Endothelial cell (in vitro differentiated cells): ENCODE results near the gene PIK3CA. TPM values are rescaled to one million over a fixed set of nuclear protein-coding genes. Genes with fewer than 3 reads are reported as not detected.

Experiments
- DNase-seq: peaks from one replicate; pipeline ENCODE4 v3.0.0; 2021; ENCODE audit warnings: low spot score
- H3K27ac Mint-ChIP-seq: one replicate; pipeline ENCODE4 v1.8.0; 2021; ENCODE audit warnings: mixed read lengths, inconsistent platforms; ENCODE audit not compliant: unreplicated experiment
- H3K27me3 Mint-ChIP-seq: one replicate; pipeline ENCODE4 v1.8.0; 2021; ENCODE audit warnings: mild to moderate bottlenecking, moderate library complexity, mixed read lengths, inconsistent platforms; ENCODE audit not compliant: unreplicated experiment
- H3K36me3 Mint-ChIP-seq: one replicate; pipeline ENCODE4 v1.8.0; 2021; ENCODE audit warnings: mild to moderate bottlenecking, low read depth, mixed read lengths, inconsistent platforms; ENCODE audit not compliant: unreplicated experiment
- H3K4me1 Mint-ChIP-seq: one replicate; pipeline ENCODE4 v1.8.0; 2021; ENCODE audit warnings: mild to moderate bottlenecking, mixed read lengths, inconsistent platforms; ENCODE audit not compliant: unreplicated experiment
- H3K4me3 Mint-ChIP-seq: one replicate; pipeline ENCODE4 v1.8.0; 2021; ENCODE audit warnings: mild to moderate bottlenecking, mixed read lengths, inconsistent platforms; ENCODE audit not compliant: unreplicated experiment
- H3K9me3 Mint-ChIP-seq: one replicate; pipeline ENCODE4 v1.8.0; 2021; ENCODE audit warnings: mixed read lengths, inconsistent platforms; ENCODE audit not compliant: unreplicated experiment
- CTCF ChIP-seq: fragments of 200-600 bp; sonication (generic); IDR thresholded peaks from one replicate; pipeline ENCODE4 v1.5.0; 2021; ENCODE audit warnings: antibody characterized with exemption; ENCODE audit not compliant: unreplicated experiment
- total RNA-seq: library from RNA; stranded (reverse); fragmentation: NEBNext Ultra II Directional; extraction: Animal tissue kit (Norgen Biotek cat#: 25700); gene quantifications from one replicate; pipeline ENCODE4 v1.2.1, GENCODE V29; 2021; ENCODE audit not compliant: unreplicated experiment

The PIK3CA gene
- total RNA-seq, 1 donor from 2014 or later, result 26.7 TPM

- Mint-ChIP-seq H3K9me3 (no peaks in the 10 kb centered on the region), H3K4me3 (no peak overlapping the region), H3K27me3 (no peaks in the 10 kb centered on the region), H3K27ac (no peak overlapping the region), H3K4me1 (peaks cover 20% of the 10 kb centered on the region), H3K36me3 (no peaks in the 10 kb centered on the region)
- no peak for DNase-seq
- no peak for TF ChIP-seq CTCF
Observed at GRCh38 chr3:179166561-179167201, 18.5 kb downstream of the PIK3CA start.

GRCh38 chr3:179168918-179169317 is 20.8 kb downstream of the PIK3CA start:
- peaks cover 20% of the 10 kb centered on the region for H3K4me1 Mint-ChIP-seq
- H3K27ac Mint-ChIP-seq, result peak overlapping the region; percentile 39

GRCh38 chr3:179172546-179172945 is 24.4 kb downstream of the PIK3CA start:
- H3K4me3 Mint-ChIP-seq, result no peak overlapping the region
- no peak overlapping the region for H3K27ac Mint-ChIP-seq
- no peaks in the 10 kb centered on the region for H3K9me3 Mint-ChIP-seq
- H3K4me1 Mint-ChIP-seq, result peaks cover 34% of the 10 kb centered on the region
- no peak for TF ChIP-seq CTCF
- no peak for DNase-seq
- peaks cover 2% of the 10 kb centered on the region for H3K27me3 Mint-ChIP-seq
- H3K36me3 Mint-ChIP-seq, result no peaks in the 10 kb centered on the region

More at GRCh38 chr3:179168918-179169317, 20.8 kb downstream of the PIK3CA start:
- no peaks in the 10 kb centered on the region for H3K36me3 Mint-ChIP-seq
- H3K4me3 Mint-ChIP-seq, result no peak overlapping the region
- DNase-seq, result no peak
- H3K27me3 Mint-ChIP-seq, result no peaks in the 10 kb centered on the region
- no peaks in the 10 kb centered on the region for H3K9me3 Mint-ChIP-seq
- TF ChIP-seq CTCF, result no peak

- no peak for DNase-seq
- peak overlapping the region; percentile 70 for H3K27ac Mint-ChIP-seq
- TF ChIP-seq CTCF, result no peak
Observed at GRCh38 chr3:179174316-179174715, 26.2 kb downstream of the PIK3CA start.

GRCh38 chr3:179174898-179175297 is 26.7 kb downstream of the PIK3CA start:
- TF ChIP-seq CTCF, result no peak
- peak overlapping the region; percentile 98 for H3K27ac Mint-ChIP-seq
- H3K4me3 Mint-ChIP-seq, result no peak overlapping the region
- H3K9me3 Mint-ChIP-seq, result no peaks in the 10 kb centered on the region
- peaks cover 23% of the 10 kb centered on the region for H3K4me1 Mint-ChIP-seq
- H3K36me3 Mint-ChIP-seq, result no peaks in the 10 kb centered on the region
- peaks cover 2% of the 10 kb centered on the region for H3K27me3 Mint-ChIP-seq
- DNase-seq, result no peak

More at GRCh38 chr3:179174316-179174715, 26.2 kb downstream of the PIK3CA start:
- Mint-ChIP-seq H3K4me1 (peaks cover 25% of the 10 kb centered on the region), H3K4me3 (no peak overlapping the region), H3K9me3 (no peaks in the 10 kb centered on the region), H3K36me3 (no peaks in the 10 kb centered on the region), H3K27me3 (peaks cover 2% of the 10 kb centered on the region)
